K562 (cell line): ENCODE results near the gene DENND1A.

Experiments
- CTCF ChIP-seq, 3 experiments: IDR thresholded peaks in 2 of 3; conservative IDR thresholded peaks in 1 of 3; 2 replicates each; pipeline ENCODE4 v1.5.1; 2011 to 2012; ENCODE audit warnings: low read length in 3 of 3, mild to moderate bottlenecking in 3 of 3, control low read depth in 2 of 3, improper control_type of control experiment in 1 of 3, inconsistent platforms in 1 of 3, low read depth in 1 of 3, mixed read lengths in 1 of 3, moderate library complexity in 1 of 3; ENCODE audit not compliant: insufficient read depth in 2 of 3
- MEF2A ChIP-seq: IDR thresholded peaks from 2 replicates; pipeline ENCODE4 v1.6.1; 2011; ENCODE audit warnings: low read depth, mild to moderate bottlenecking, low read length, moderate library complexity; ENCODE audit not compliant: control insufficient read depth
- RFX5 ChIP-seq: IDR thresholded peaks from 2 replicates; pipeline ENCODE4 v1.6.1; 2011; ENCODE audit warnings: low read depth, mild to moderate bottlenecking, improper control_type of control experiment, low read length

- no peak for TF ChIP-seq RFX5
- TF ChIP-seq CTCF (IDR thresholded peaks at IDR 0.05 in 2 of 3, conservative IDR thresholded peaks at IDR 0.05 in 1 of 3; ENCODE audit: insufficient read depth in 2 of 3, low read depth in 1 of 3, low read length in 3 of 3) = no peak
- TF ChIP-seq MEF2A = no peak
These were observed 445.8 kb downstream of the DENND1A start for GRCh38 chr9:123484130-123484529.
